Small intestine (tissue), 7 donors: ENCODE results near the gene NRK. TPM values are rescaled to one million over a fixed set of nuclear protein-coding genes. Genes with fewer than 3 reads are reported as not detected.
"Not testable (repeated sequence)": the region's sequence is repeated elsewhere in the genome, so short reads cannot be mapped to it uniquely, and the experiment has no call there.

ENCODE experiments used
- DNase-seq, 2 donors: peaks; one replicate each; pipeline versions ENCODE4 v3.0.0 to v3.0.0-alpha.2; 2013
- FAIRE-seq: peaks from 2 replicates; lab custom pipeline; 2012; peaks lifted over from hg19 to GRCh38; lab: Jason Lieb, UNC
- H3K27ac ChIP-seq, 3 donors: one replicate each; pipeline ENCODE4 v1.5.1; 2013; ENCODE audit warnings: low read length in 2 of 3, mild to moderate bottlenecking in 2 of 3, control low read depth in 1 of 3, inconsistent platforms in 1 of 3, low read depth in 1 of 3, moderate library complexity in 1 of 3
- H3K27me3 ChIP-seq, 3 donors: one replicate each; pipeline ENCODE4 v1.6.1; 2013; ENCODE audit warnings: low read length in 3 of 3, inconsistent platforms in 1 of 3; ENCODE audit not compliant: control insufficient read depth in 3 of 3, insufficient read depth in 3 of 3
- H3K36me3 ChIP-seq, 3 donors: one replicate each; pipeline ENCODE4 v1.6.1; 2013; ENCODE audit warnings: low read length in 3 of 3, inconsistent platforms in 1 of 3, low read depth in 1 of 3, mild to moderate bottlenecking in 1 of 3, moderate library complexity in 1 of 3; ENCODE audit not compliant: control insufficient read depth in 3 of 3, insufficient read depth in 2 of 3
- H3K4me1 ChIP-seq, 3 donors: one replicate each; pipeline ENCODE4 v1.6.1; 2013; ENCODE audit warnings: low read length in 2 of 3, inconsistent platforms in 1 of 3, low read depth in 1 of 3, mild to moderate bottlenecking in 1 of 3, moderate library complexity in 1 of 3; ENCODE audit not compliant: control insufficient read depth in 3 of 3, insufficient read depth in 2 of 3
- H3K4me3 ChIP-seq, 3 donors: one replicate each; pipeline ENCODE4 v1.5.1; 2013; ENCODE audit warnings: low read length in 3 of 3, control low read depth in 1 of 3, inconsistent platforms in 1 of 3, low read depth in 1 of 3, mild to moderate bottlenecking in 1 of 3, moderate library complexity in 1 of 3
- H3K9me3 ChIP-seq, 2 donors: one replicate each; pipeline ENCODE4 v1.6.1; 2013; ENCODE audit warnings: low read depth in 1 of 2, low read length in 1 of 2; ENCODE audit not compliant: control insufficient read depth in 2 of 2, insufficient read depth in 1 of 2
- WGBS, 3 donors: extraction: QIAGEN DNeasy Blood & Tissue Kit; methylation state at CpG; one replicate each; pipeline ENCODE4 v1.1.7; 2013; 5-methylcytosine and 5-hydroxymethylcytosine counted together
- polyA plus RNA-seq, 4 donors: library from polyadenylated mRNA; stranded (reverse) in 3 of 4; unstranded in 1 of 4; fragments of 200-250 nt in 3 of 4; fragments of 120-200 nt in 1 of 4; gene quantifications; one replicate each; pipeline versions ENCODE4 v1.2.1 to v1.2.3, GENCODE V29; 2013
- donor health status: healthy with polysubstance abuse.
- donor health status: control.
- donor health status: control.
- donor health status: Bipolar disorder and iron deficiency.
- donor health status: healthy.

NRK gene
- polyA plus RNA-seq, 4 donors = 0.06 to 0.77 TPM; not detected in 2

DNA sequence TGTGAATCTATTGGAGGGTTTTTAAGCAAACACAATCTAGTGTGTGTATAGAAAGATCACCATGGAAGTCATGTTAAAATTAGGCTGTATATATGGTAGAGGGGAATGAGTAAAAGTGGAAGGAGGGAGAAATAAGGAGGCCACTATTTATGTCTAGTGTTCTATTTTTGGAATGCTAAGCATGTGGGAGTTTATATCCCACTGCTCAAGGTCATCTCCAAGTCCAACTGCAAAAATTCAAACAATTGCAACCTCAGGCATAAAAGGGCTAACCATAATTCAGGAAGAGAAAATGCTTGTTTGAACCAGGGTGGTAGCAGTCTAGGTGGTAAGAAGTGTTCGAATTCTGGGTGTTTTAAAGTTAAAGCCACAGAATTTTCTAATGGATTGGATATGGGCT is 177.0 kb downstream of the NRK start:
- FAIRE-seq = no peak
- 38 to 72% (median 68%) methylated on average over 1 of the region's 1 CpG for WGBS, 3 donors

GRCh38 chrX:106000203-106000602 is 177.9 kb downstream of the NRK start:
- FAIRE-seq = no peak

More for the DNA sequence above, 177.0 kb downstream of the NRK start:
- no peaks in the 10 kb centered on the region for H3K9me3 ChIP-seq
- DNase-seq = no peak
- H3K36me3 ChIP-seq = no peaks in the 10 kb centered on the region
- H3K27me3 ChIP-seq = no peaks in the 10 kb centered on the region
- H3K27ac ChIP-seq = no peak overlapping the region
- no peaks in the 10 kb centered on the region for H3K4me1 ChIP-seq
- H3K4me3 ChIP-seq = no peak overlapping the region

GRCh38 chrX:106000609-106001008 is 178.3 kb downstream of the NRK start:
- H3K4me3 ChIP-seq, H3K27ac ChIP-seq, H3K27me3 ChIP-seq, DNase-seq, H3K9me3 ChIP-seq, FAIRE-seq, H3K4me1 ChIP-seq, H3K36me3 ChIP-seq: not testable (repeated sequence)
- WGBS, 3 donors = 58 to 83% (median 61%) methylated on average over 4 to 5 of the region's 5 CpGs

More at GRCh38 chrX:106000203-106000602, 177.9 kb downstream of the NRK start:
- H3K9me3 ChIP-seq = no peaks in the 10 kb centered on the region
- DNase-seq = no peak
- H3K4me1 ChIP-seq = no peaks in the 10 kb centered on the region
- no peak overlapping the region for H3K4me3 ChIP-seq
- H3K27ac ChIP-seq = no peak overlapping the region
- no peaks in the 10 kb centered on the region for H3K27me3 ChIP-seq
- H3K36me3 ChIP-seq = no peaks in the 10 kb centered on the region

DNA sequence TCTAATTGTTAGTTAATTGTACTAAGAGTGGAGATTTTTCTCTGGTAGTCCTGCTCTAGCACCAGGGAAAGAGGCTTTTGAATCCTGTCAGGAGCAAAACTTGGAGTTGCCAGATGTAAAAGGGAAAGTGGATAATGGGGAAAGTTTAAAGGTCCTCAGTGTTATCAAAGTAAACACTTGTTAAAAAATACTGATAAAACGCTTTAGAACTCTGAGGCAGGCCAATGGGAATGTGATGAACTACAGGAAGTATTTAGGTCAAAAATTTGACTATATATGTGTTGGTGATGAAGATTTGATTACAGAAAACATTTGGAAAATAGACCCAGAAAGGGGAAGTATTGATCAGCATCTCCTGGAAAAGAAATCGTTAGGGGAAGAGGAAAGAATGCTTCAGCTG is 183.3 kb downstream of the NRK start:
- H3K27ac ChIP-seq = no peak overlapping the region
- H3K4me3 ChIP-seq = no peak overlapping the region
- H3K4me1 ChIP-seq = no peaks in the 10 kb centered on the region
- H3K27me3 ChIP-seq = no peaks in the 10 kb centered on the region
- 20 to 42% (median 21%) methylated on average over 2 of the region's 2 CpGs for WGBS, 3 donors
- H3K36me3 ChIP-seq = no peaks in the 10 kb centered on the region
- peak in 1 of 2 donors; percentile 1 for DNase-seq
- H3K9me3 ChIP-seq = no peaks in the 10 kb centered on the region
- no peak for FAIRE-seq

DNA sequence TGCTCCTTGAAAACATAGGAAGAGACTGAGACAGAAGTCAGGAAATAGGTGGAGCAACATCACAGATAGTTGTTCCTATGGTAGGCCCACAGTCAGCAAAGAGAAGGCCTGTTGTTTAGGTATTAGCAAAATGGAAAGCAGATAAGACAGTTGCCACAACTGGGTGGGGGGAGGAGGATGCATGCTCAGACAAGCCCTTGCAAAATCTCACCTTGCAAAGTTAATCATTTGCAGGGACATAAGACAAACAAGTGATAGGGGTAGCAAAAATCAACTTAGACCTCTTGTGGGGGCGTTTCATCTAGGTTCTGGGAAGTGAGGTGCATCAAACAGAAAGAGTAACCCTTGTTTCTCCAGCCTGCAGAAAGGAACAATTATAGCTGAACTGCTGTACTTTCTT is 185.5 kb downstream of the NRK start:
- no peak for FAIRE-seq
- no peak overlapping the region for H3K4me3 ChIP-seq
- H3K4me1 ChIP-seq = no peaks in the 10 kb centered on the region
- H3K27ac ChIP-seq = no peak overlapping the region
- 0 to 11% (median 6%) methylated on average over 1 of the region's 1 CpG for WGBS, 3 donors
- DNase-seq = peak in 1 of 2 donors; percentile 5
- H3K9me3 ChIP-seq = peaks cover 0 to 4% of the 10 kb centered on the region in 2 donors
- H3K27me3 ChIP-seq = no peaks in the 10 kb centered on the region
- no peaks in the 10 kb centered on the region for H3K36me3 ChIP-seq

Other genes starting within 250 kb of the NRK start
- gene SERPINA7, start 216.2 kb downstream of the NRK start, polyA plus RNA-seq = 1 to 10 TPM in 1 of 4 donors, under 1 TPM in 1, not detected in 2; 0.49 to 1.5 TPM